Mucosa of descending colon (tissue), 3 donors: ENCODE data around the gene ELL2. TPM values are rescaled to one million over a fixed set of nuclear protein-coding genes. Genes with fewer than 3 reads are reported as not detected.

Source experiments
- ATAC-seq: fragments of 200-7000 bp; cut with Tn5 transposase; one replicate; pipeline ENCODE4 v1.9.1; 2020; ENCODE audit warnings: mild to moderate bottlenecking, moderate library complexity
- DNase-seq, 3 donors: peaks; one replicate each; pipeline ENCODE4 v3.0.0-alpha.2; 2020
- H3K36me3 ChIP-seq: fragments of 200-600 bp; one replicate; pipeline ENCODE4 v1.8.0; 2021; ENCODE audit warnings: low read depth, mild to moderate bottlenecking
- H3K4me1 ChIP-seq: fragments of 200-600 bp; one replicate; pipeline ENCODE4 v1.8.0; 2021; ENCODE audit warnings: low read depth, mild to moderate bottlenecking
- H3K4me3 ChIP-seq: fragments of 200-600 bp; one replicate; pipeline ENCODE4 v1.8.0; 2021; ENCODE audit warnings: mild to moderate bottlenecking
- H3K9me3 ChIP-seq: fragments of 200-600 bp; one replicate; pipeline ENCODE4 v1.8.0; 2021; ENCODE audit warnings: mild to moderate bottlenecking
- CTCF ChIP-seq: fragments of 200-600 bp; IDR thresholded peaks from one replicate; pipeline ENCODE4 v1.8.0; 2022; ENCODE audit warnings: antibody characterized with exemption, mild to moderate bottlenecking
- intact Hi-C, 2 donors: fragments of 100-400 bp; cut with DNase I in 1 of 2; cut with micrococcal nuclease in 1 of 2; formaldehyde crosslinking; loops; one replicate each; pipeline versions ENCODE4 v1.11.0 to v1.11.1; 2022; cut with DNase I, micrococcal nuclease
- total RNA-seq, 3 donors: library from RNA; stranded (reverse); fragmentation: NEBNext Ultra II Directional in 2 of 3; extraction: Animal tissue kit (Norgen Biotek cat#: 25700) in 2 of 3; gene quantifications; one replicate each; pipeline versions ENCODE4 v1.2.1 to v1.2.4, GENCODE V29; 2021 to 2023
- donor health status: DM: no; HTN: no; CAD: no; lungs with moderate emphysema.
- donor health status: DM: no; HTN: no; CAD: no.
- donor health status: DM: no; HTN: yes; CAD: no.

Gene ELL2
- total RNA-seq, 3 donors from 2014 or later: 26.9 to 42.7 (median 31.7) TPM

GRCh38 chr5:95862671-95863382 lies 98.8 kb downstream of the ELL2 start:
- Histone ChIP-seq H3K36me3 (no peaks in the 10 kb centered on the region), H3K4me3 (no peak overlapping the region), H3K4me1 (no peaks in the 10 kb centered on the region), H3K9me3 (no peaks in the 10 kb centered on the region)
- ATAC-seq (no peak), DNase-seq (no peak)
- TF ChIP-seq CTCF: no peak
- intact Hi-C loops: no loop called here

GRCh38 chr5:95861864-95862561 lies 99.6 kb downstream of the ELL2 start:
- no peak for ATAC-seq
- no peaks in the 10 kb centered on the region for H3K9me3 ChIP-seq
- TF ChIP-seq CTCF: no peak
- no peaks in the 10 kb centered on the region for H3K4me1 ChIP-seq
- no peaks in the 10 kb centered on the region for H3K36me3 ChIP-seq
- DNase-seq: no peak
- no peak overlapping the region for H3K4me3 ChIP-seq
- intact Hi-C loops: no loop called here

DNA sequence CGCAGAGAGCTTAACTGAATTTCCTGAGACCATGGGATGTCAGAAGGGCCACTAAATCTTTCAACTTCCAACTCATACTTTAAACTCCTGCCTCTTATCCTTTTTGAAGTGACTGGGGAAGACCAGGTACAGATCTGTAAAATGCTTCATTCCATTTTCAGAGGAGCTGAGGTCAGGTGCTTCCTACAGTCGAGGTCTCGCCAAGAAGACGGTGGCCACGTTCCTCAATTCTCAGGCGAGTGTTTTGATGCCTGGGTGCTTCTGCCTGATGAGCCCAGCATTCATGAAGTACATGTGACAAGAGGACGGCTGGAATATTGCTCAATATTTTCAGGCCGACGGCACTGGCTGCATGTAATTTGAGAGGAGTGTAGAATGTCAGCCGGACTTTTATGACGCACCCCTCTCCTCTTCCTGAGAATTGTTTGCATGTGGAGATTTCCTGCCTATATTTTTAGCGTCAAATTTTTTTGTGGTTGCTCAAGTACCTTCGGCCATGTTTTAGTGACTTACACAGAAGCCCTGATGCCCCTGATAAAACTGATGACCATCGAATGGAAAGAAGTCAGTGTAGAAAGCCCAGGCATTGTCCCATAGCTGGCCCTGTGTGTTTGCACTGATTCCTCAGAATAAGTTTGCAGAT lies 100.3 kb downstream of the ELL2 start:
- DNase-seq (peak in 1 of 3 donors; percentile 42), ATAC-seq (no peak)
- no peak overlapping the region for H3K4me3 ChIP-seq
- intact Hi-C loops: no loop called here
- H3K36me3 ChIP-seq: no peaks in the 10 kb centered on the region
- TF ChIP-seq CTCF: no peak
- no peaks in the 10 kb centered on the region for H3K9me3 ChIP-seq
- no peaks in the 10 kb centered on the region for H3K4me1 ChIP-seq

- no peaks in the 10 kb centered on the region for H3K4me1 ChIP-seq
- DNase-seq: no peak
- TF ChIP-seq CTCF: no peak
These were observed 102.0 kb downstream of the ELL2 start for GRCh38 chr5:95859661-95860060.

GRCh38 chr5:95858661-95859595 lies 102.7 kb downstream of the ELL2 start:
- ATAC-seq (peak; percentile 93), DNase-seq (peak; percentile 80 to 92 (median 91))
- Histone ChIP-seq H3K4me1 (no peaks in the 10 kb centered on the region), H3K9me3 (no peaks in the 10 kb centered on the region), H3K36me3 (no peaks in the 10 kb centered on the region), H3K4me3 (no peak overlapping the region)
- intact Hi-C loops: loop anchor here in 1 of 2 donors (5.0 kb wide), 1 partner anchor 478 kb away; no protein-coding TSS in a partner anchor
- peak; percentile 94 for TF ChIP-seq CTCF

More at GRCh38 chr5:95859661-95860060, 102.0 kb downstream of the ELL2 start:
- H3K36me3 ChIP-seq: no peaks in the 10 kb centered on the region
- intact Hi-C loops: loop anchor here in 1 of 2 donors (5.0 kb wide), 1 partner anchor 478 kb away; no protein-coding TSS in a partner anchor
- no peak for ATAC-seq
- no peak overlapping the region for H3K4me3 ChIP-seq
- H3K9me3 ChIP-seq: no peaks in the 10 kb centered on the region
